ENCODE results near the gene ZDHHC7. TPM values are rescaled to one million over a fixed set of nuclear protein-coding genes. Genes with fewer than 3 reads are reported as not detected.

The ZDHHC7 gene
- total and polyA plus RNA-seq, 9 of the 15 experiments (the other 6 are each of a cell fraction or from before 2014, with no cell fraction given) = 1.7 to 49.7 (median 37.4) TPM

DNA sequence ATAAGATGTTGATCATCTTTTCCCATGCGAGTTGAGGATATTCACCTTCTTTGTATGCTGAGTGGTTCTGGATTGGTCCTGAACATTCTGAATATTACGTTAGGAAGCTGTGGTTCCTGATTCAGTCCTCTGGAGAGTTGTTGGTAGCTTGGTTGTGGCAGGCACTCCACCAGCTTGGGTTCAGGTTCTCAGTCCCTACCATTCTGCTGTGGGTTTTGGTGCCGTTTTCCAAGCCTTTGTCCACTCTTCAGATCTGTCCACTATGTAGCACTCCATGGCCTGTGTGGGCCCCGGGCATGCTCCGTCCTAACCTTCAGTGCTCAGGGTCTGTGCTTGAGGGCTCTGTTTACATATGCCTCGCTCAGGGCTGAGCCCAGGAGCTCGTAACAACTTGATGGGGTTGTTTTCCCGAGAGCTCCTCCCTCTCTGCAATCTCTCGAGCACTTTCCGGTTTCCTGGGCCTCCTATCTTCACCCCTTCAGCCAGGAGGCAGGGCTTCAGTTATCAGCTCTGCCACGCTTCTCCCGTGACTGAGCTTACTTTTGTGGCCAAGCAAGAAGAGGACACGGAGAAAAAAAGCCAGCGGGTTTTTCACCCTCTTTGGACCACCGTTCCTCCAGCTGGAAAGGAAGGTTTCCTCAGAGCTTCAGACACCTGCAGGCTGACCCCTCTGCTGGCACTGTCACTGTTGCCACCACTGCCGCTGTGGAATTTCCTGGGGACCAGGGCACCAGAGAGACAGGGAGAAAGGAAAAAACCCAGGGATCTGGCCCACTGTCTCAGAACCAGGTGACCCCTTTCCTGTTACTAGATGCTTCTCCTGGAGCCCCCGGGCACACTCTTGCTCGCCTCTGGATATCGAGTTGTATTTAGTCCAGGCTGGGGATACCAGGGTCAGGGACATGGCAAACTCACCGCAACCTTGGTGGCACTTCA lies 35.9 kb upstream of the ZDHHC7 start (continued):
- TF ChIP-seq TCF3 (CRISPR knock-in tag; IDR thresholded peaks at IDR 0.05) = peak; percentile 93
- TF ChIP-seq SMARCA5 (IDR thresholded peaks at IDR 0.05) = no peak; the same call in 1 of the 2 replicates
- TF ChIP-seq KAT2B (IDR thresholded peaks at IDR 0.05; ENCODE audit: low read depth, low read length) = no peak
- TF ChIP-seq, protein P1, sequence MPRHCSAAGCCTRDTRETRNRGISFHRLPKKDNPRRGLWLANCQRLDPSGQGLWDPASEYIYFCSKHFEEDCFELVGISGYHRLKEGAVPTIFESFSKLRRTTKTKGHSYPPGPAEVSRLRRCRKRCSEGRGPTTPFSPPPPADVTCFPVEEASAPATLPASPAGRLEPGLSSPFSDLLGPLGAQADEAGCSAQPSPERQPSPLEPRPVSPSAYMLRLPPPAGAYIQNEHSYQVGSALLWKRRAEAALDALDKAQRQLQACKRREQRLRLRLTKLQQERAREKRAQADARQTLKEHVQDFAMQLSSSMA (CRISPR knock-in tag; IDR thresholded peaks at IDR 0.05) = no peak
- no peak for TF ChIP-seq HNRNPLL (IDR thresholded peaks at IDR 0.05; ENCODE audit: low read depth, low read length, poor library complexity, severe bottlenecking)
- peak; percentile 90 for TF ChIP-seq POLR2B (IDR thresholded peaks at IDR 0.05; ENCODE audit: low read depth, partially characterized antibody)
- TF ChIP-seq ZNF830 (CRISPR knock-in tag; IDR thresholded peaks at IDR 0.05) = peak; percentile 92
- TF ChIP-seq GTF2A2 (tag; IDR thresholded peaks at IDR 0.05) = 0 out of 2 replicates have a peak, but pooled peaks have one; percentile 56
- no peak for TF ChIP-seq KLF10 (CRISPR knock-in tag; IDR thresholded peaks at IDR 0.05)
- no peak for TF ChIP-seq BRF2 (IDR thresholded peaks at IDR 0.05; ENCODE audit: borderline replicate concordance, insufficient read depth, insufficient read length)
- TF ChIP-seq ZNF395 (CRISPR knock-in tag; IDR thresholded peaks at IDR 0.05) = peak; percentile 72
- no peak for TF ChIP-seq SNAPC5 (CRISPR knock-in tag; IDR thresholded peaks at IDR 0.05)
- peak; percentile 76 for TF ChIP-seq STAT5A (IDR thresholded peaks at IDR 0.05; ENCODE audit: borderline replicate concordance, low read length)
- no peak for TF ChIP-seq KAT8 (IDR thresholded peaks at IDR 0.05; ENCODE audit: low read depth)
- TF ChIP-seq, protein P2, sequence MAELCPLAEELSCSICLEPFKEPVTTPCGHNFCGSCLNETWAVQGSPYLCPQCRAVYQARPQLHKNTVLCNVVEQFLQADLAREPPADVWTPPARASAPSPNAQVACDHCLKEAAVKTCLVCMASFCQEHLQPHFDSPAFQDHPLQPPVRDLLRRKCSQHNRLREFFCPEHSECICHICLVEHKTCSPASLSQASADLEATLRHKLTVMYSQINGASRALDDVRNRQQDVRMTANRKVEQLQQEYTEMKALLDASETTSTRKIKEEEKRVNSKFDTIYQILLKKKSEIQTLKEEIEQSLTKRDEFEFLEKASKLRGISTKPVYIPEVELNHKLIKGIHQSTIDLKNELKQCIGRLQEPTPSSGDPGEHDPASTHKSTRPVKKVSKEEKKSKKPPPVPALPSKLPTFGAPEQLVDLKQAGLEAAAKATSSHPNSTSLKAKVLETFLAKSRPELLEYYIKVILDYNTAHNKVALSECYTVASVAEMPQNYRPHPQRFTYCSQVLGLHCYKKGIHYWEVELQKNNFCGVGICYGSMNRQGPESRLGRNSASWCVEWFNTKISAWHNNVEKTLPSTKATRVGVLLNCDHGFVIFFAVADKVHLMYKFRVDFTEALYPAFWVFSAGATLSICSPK (IDR thresholded peaks at IDR 0.05; ENCODE audit: borderline replicate concordance) = 0 out of 2 replicates have a peak, but pooled peaks have one; percentile 58
- TF ChIP-seq ASH1L (IDR thresholded peaks at IDR 0.05; ENCODE audit: borderline replicate concordance, low read depth, partially characterized antibody) = no peak
- peak; percentile 81 for TF ChIP-seq ATF7 (IDR thresholded peaks at IDR 0.05)
- TF ChIP-seq AFF4 (CRISPR knock-in tag; IDR thresholded peaks at IDR 0.05) = peak; percentile 9; the same call in 1 of the 2 replicates

All from K562 (cell line).